CD8-positive, alpha-beta memory T cell (primary cell): Measurements from ENCODE around the gene CDKN1C. TPM values are rescaled to one million over a fixed set of nuclear protein-coding genes. Genes with fewer than 3 reads are reported as not detected.

Experiments
- CTCF ChIA-PET: fragments of 350-600 bp; sonication (Branson Sonifier 250); formaldehyde crosslinking; loops from one replicate; lab custom pipeline; 2021; ENCODE audit warnings: antibody characterized with exemption; lab: Charles Lee
- POLR2A ChIA-PET: fragments of 350-600 bp; sonication (Branson Sonifier 250); formaldehyde crosslinking; loops from one replicate; lab custom pipeline; 2021; ENCODE audit warnings: antibody characterized with exemption; lab: Charles Lee
- DNase-seq, 5 donors: peaks; one replicate each; pipeline versions ENCODE4 v3.0.0 to v3.0.0-alpha.2; 2020 to 2022; ENCODE audit warnings: mixed read lengths in 1 of 5
- H3K27ac ChIP-seq: one replicate; pipeline ENCODE4 v1.7.0; 2013; ENCODE audit warnings: low read depth, mild to moderate bottlenecking, low read length, moderate library complexity
- H3K27me3 ChIP-seq: 2 replicates; pipeline ENCODE4 v1.7.0; 2013; ENCODE audit warnings: low read length, mild to moderate bottlenecking; ENCODE audit not compliant: insufficient read depth, poor library complexity, severe bottlenecking
- H3K36me3 ChIP-seq: 2 replicates; pipeline ENCODE4 v1.7.0; 2013; ENCODE audit warnings: mild to moderate bottlenecking, low read length, moderate library complexity; ENCODE audit not compliant: insufficient read depth
- H3K4me1 ChIP-seq: 2 replicates; pipeline ENCODE4 v1.7.0; 2013; ENCODE audit warnings: mild to moderate bottlenecking, low read length, moderate library complexity; ENCODE audit not compliant: insufficient read depth
- H3K4me3 ChIP-seq: 2 replicates; pipeline ENCODE4 v1.7.0; 2013; ENCODE audit warnings: mild to moderate bottlenecking, low read length
- H3K9me3 ChIP-seq: 2 replicates; pipeline ENCODE4 v1.7.0; 2013; ENCODE audit warnings: mild to moderate bottlenecking, low read length
- H3K27ac Mint-ChIP-seq, 8 donors: one replicate each; pipeline ENCODE4 v1.8.0; 2020 to 2021; ENCODE audit warnings: mixed read lengths in 8 of 8, mild to moderate bottlenecking in 6 of 8, inconsistent platforms in 3 of 8, moderate library complexity in 3 of 8
- H3K27me3 Mint-ChIP-seq, 2 donors: one replicate each; pipeline ENCODE4 v1.8.0; 2020 to 2021; ENCODE audit warnings: mixed read lengths in 2 of 2, mild to moderate bottlenecking in 1 of 2, moderate library complexity in 1 of 2
- H3K36me3 Mint-ChIP-seq, 3 donors: one replicate each; pipeline ENCODE4 v1.8.0; 2020 to 2021; ENCODE audit warnings: mixed read lengths in 3 of 3, inconsistent platforms in 1 of 3, mild to moderate bottlenecking in 1 of 3
- H3K4me1 Mint-ChIP-seq, 3 donors: one replicate each; pipeline ENCODE4 v1.8.0; 2020 to 2021; ENCODE audit warnings: mixed read lengths in 3 of 3, inconsistent platforms in 1 of 3, mild to moderate bottlenecking in 1 of 3
- H3K4me3 Mint-ChIP-seq, 7 donors: one replicate each; pipeline ENCODE4 v1.8.0; 2020 to 2021; ENCODE audit warnings: mixed read lengths in 7 of 7, mild to moderate bottlenecking in 6 of 7, moderate library complexity in 4 of 7, inconsistent platforms in 2 of 7
- H3K9me3 Mint-ChIP-seq, 5 donors: one replicate each; pipeline ENCODE4 v1.8.0; 2020 to 2022; ENCODE audit warnings: mixed read lengths in 5 of 5, mild to moderate bottlenecking in 3 of 5, moderate library complexity in 2 of 5, inconsistent platforms in 1 of 5
- polyA plus RNA-seq: library from polyadenylated mRNA; unstranded; fragments of 300-500 nt; fragmentation: Illumina TruSeq; gene quantifications from one replicate; pipeline ENCODE4 v1.2.3, GENCODE V29; 2021
- total RNA-seq, 2 experiments: library from RNA; stranded (reverse); gene quantifications; one replicate each; pipeline ENCODE4 v1.2.3, GENCODE V29; 2021

Gene CDKN1C
- total and polyA plus RNA-seq, 3 experiments from 2014 or later, result 0.49 to 1.1 (median 1.0) TPM

- Histone ChIP-seq H3K9me3 (no peaks in the 10 kb centered on the region), H3K36me3 (no peaks in the 10 kb centered on the region), H3K27me3 (peaks cover 6% of the 10 kb centered on the region), H3K27ac (no peak overlapping the region), H3K4me1 (peaks cover 25% of the 10 kb centered on the region), H3K4me3 (no peak overlapping the region)
- Mint-ChIP-seq H3K36me3 (peaks cover 0 to 1% (median 0%) of the 10 kb centered on the region in 3 donors), H3K9me3 (no peaks in the 10 kb centered on the region), H3K27ac (peak overlapping the region in 2 of 8 donors; percentile 27 to 36), H3K27me3 (peaks cover 19 to 21% of the 10 kb centered on the region in 2 donors), H3K4me1 (peaks cover 19 to 27% (median 22%) of the 10 kb centered on the region in 3 donors), H3K4me3 (peak overlapping the region in 3 of 7 donors; percentile 47 to 80 (median 74))
- no peak for DNase-seq
- ChIA-PET CTCF (interaction anchor here (1.0 to 5.2 kb wide), 5 partner anchors 23 to 395 kb away, joined by 3 to 48 read pairs (median 4); no protein-coding TSS in a partner anchor), POLR2A (interaction anchor here (0.5 kb wide), 1 partner anchor 78 kb away, joined by 3 read pairs; no protein-coding TSS in a partner anchor)
Observed at GRCh38 chr11:2927121-2927800, 41.7 kb upstream of the CDKN1C start.

GRCh38 chr11:2926611-2927051, 41.1 kb upstream of the CDKN1C start:
- POLR2A ChIA-PET, result interaction anchor here (0.5 kb wide), 1 partner anchor 79 kb away, joined by 3 read pairs; no protein-coding TSS in a partner anchor

GRCh38 chr11:2924821-2925675, 39.5 kb upstream of the CDKN1C start:
- Mint-ChIP-seq H3K4me1 (peaks cover 14 to 19% (median 17%) of the 10 kb centered on the region in 3 donors), H3K27me3 (peaks cover 18% of the 10 kb centered on the region in 2 donors), H3K9me3 (no peaks in the 10 kb centered on the region), H3K27ac (no peak overlapping the region), H3K4me3 (no peak overlapping the region), H3K36me3 (no peaks in the 10 kb centered on the region)
- Histone ChIP-seq H3K27me3 (peaks cover 4% of the 10 kb centered on the region), H3K4me3 (no peak overlapping the region), H3K4me1 (peaks cover 18% of the 10 kb centered on the region), H3K36me3 (no peaks in the 10 kb centered on the region), H3K27ac (no peak overlapping the region), H3K9me3 (no peaks in the 10 kb centered on the region)
- DNase-seq, result no peak
- ChIA-PET POLR2A (interaction anchor here (0.6 kb wide), 1 partner anchor 147 kb away, joined by 3 read pairs; no protein-coding TSS in a partner anchor), CTCF (interaction anchor here (1.2 to 2.6 kb wide), 3 partner anchors 32 to 392 kb away, joined by 3 to 9 read pairs (median 6); no protein-coding TSS in a partner anchor)

More at GRCh38 chr11:2926611-2927051, 41.1 kb upstream of the CDKN1C start:
- Histone ChIP-seq H3K36me3 (no peaks in the 10 kb centered on the region), H3K27ac (no peak overlapping the region), H3K4me1 (peaks cover 25% of the 10 kb centered on the region), H3K27me3 (peaks cover 6% of the 10 kb centered on the region), H3K4me3 (no peak overlapping the region), H3K9me3 (no peaks in the 10 kb centered on the region)
- Mint-ChIP-seq H3K4me1 (peaks cover 19 to 27% (median 22%) of the 10 kb centered on the region in 3 donors), H3K27ac (no peak overlapping the region), H3K27me3 (peaks cover 19 to 21% of the 10 kb centered on the region in 2 donors), H3K9me3 (no peaks in the 10 kb centered on the region), H3K36me3 (peaks cover 0 to 1% (median 0%) of the 10 kb centered on the region in 3 donors), H3K4me3 (no peak overlapping the region)
- no peak for DNase-seq
- CTCF ChIA-PET, result interaction anchor here (1.0 to 1.8 kb wide), 3 partner anchors 22 to 39 kb away, joined by 3 to 6 read pairs (median 4); no protein-coding TSS in a partner anchor

GRCh38 chr11:2924381-2924780, 38.8 kb upstream of the CDKN1C start:
- Histone ChIP-seq H3K4me3 (no peak overlapping the region), H3K4me1 (peaks cover 13% of the 10 kb centered on the region), H3K36me3 (no peaks in the 10 kb centered on the region), H3K27ac (no peak overlapping the region), H3K9me3 (no peaks in the 10 kb centered on the region), H3K27me3 (no peaks in the 10 kb centered on the region)
- H3K4me1 Mint-ChIP-seq, result peaks cover 12 to 16% (median 14%) of the 10 kb centered on the region in 3 donors
- ChIA-PET POLR2A (interaction anchor here (0.6 kb wide), 1 partner anchor 148 kb away, joined by 3 read pairs; no protein-coding TSS in a partner anchor), CTCF (interaction anchor here (2.6 kb wide), 1 partner anchor 32 kb away, joined by 9 read pairs; no protein-coding TSS in a partner anchor)
- DNase-seq, result no peak
- no peak overlapping the region for H3K4me3 Mint-ChIP-seq
- H3K36me3 Mint-ChIP-seq, result no peaks in the 10 kb centered on the region
- H3K27me3 Mint-ChIP-seq, result peaks cover 14 to 15% of the 10 kb centered on the region in 2 donors
- H3K27ac Mint-ChIP-seq, result no peak overlapping the region
- no peaks in the 10 kb centered on the region for H3K9me3 Mint-ChIP-seq

- Mint-ChIP-seq H3K9me3 (no peaks in the 10 kb centered on the region), H3K27ac (peak overlapping the region in 1 of 8 donors; percentile 32), H3K4me3 (peak overlapping the region in 1 of 7 donors; percentile 34), H3K4me1 (peaks cover 9 to 11% (median 10%) of the 10 kb centered on the region in 3 donors), H3K36me3 (no peaks in the 10 kb centered on the region), H3K27me3 (peaks cover 11 to 13% of the 10 kb centered on the region in 2 donors)
- Histone ChIP-seq H3K9me3 (no peaks in the 10 kb centered on the region), H3K4me1 (peaks cover 12% of the 10 kb centered on the region), H3K36me3 (no peaks in the 10 kb centered on the region), H3K4me3 (no peak overlapping the region), H3K27me3 (no peaks in the 10 kb centered on the region), H3K27ac (no peak overlapping the region)
- ChIA-PET CTCF (interaction anchor here (2.6 kb wide), 1 partner anchor 31 kb away, joined by 9 read pairs; no protein-coding TSS in a partner anchor), POLR2A (no interaction called here)
- no peak for DNase-seq
Observed at GRCh38 chr11:2923446-2924375, 38.1 kb upstream of the CDKN1C start.

- Mint-ChIP-seq H3K27me3 (peaks cover 3 to 6% of the 10 kb centered on the region in 2 donors), H3K4me1 (peaks cover 2 to 3% (median 2%) of the 10 kb centered on the region in 3 donors), H3K36me3 (no peaks in the 10 kb centered on the region), H3K27ac (no peak overlapping the region), H3K4me3 (no peak overlapping the region), H3K9me3 (no peaks in the 10 kb centered on the region)
- Histone ChIP-seq H3K27me3 (no peaks in the 10 kb centered on the region), H3K9me3 (no peaks in the 10 kb centered on the region), H3K4me3 (no peak overlapping the region), H3K4me1 (peaks cover 1% of the 10 kb centered on the region), H3K27ac (no peak overlapping the region), H3K36me3 (no peaks in the 10 kb centered on the region)
- CTCF ChIA-PET, result interaction anchor here (2.6 kb wide), 1 partner anchor 30 kb away, joined by 9 read pairs; no protein-coding TSS in a partner anchor
- POLR2A ChIA-PET, result no interaction called here
- no peak for DNase-seq
Observed at GRCh38 chr11:2922655-2923054, 37.1 kb upstream of the CDKN1C start.
